H7 (cell line): Measurements from ENCODE around the gene UNC13C. TPM values are rescaled to one million over a fixed set of nuclear protein-coding genes. Genes with fewer than 3 reads are reported as not detected.

ENCODE experiments used
- DNase-seq: peaks from one replicate; pipeline ENCODE4 v3.0.0; 2012
- H3K27me3 ChIP-seq: 2 replicates; pipeline ENCODE4 v1.6.0; 2011; ENCODE audit warnings: mild to moderate bottlenecking, low read length; ENCODE audit not compliant: control insufficient read depth, insufficient read depth
- H3K36me3 ChIP-seq: replicated peaks from 2 replicates; pipeline ENCODE4 v1.5.1; 2011; ENCODE audit warnings: low read length; ENCODE audit not compliant: control insufficient read depth, insufficient read depth
- H3K4me3 ChIP-seq: 2 replicates; pipeline ENCODE4 v1.5.1; 2011; ENCODE audit warnings: low read depth, mild to moderate bottlenecking, control low read depth, low read length, moderate library complexity; ENCODE audit not compliant: insufficient read depth
- total RNA-seq: library from RNA; depleted of rRNA; stranded (reverse); fragments of >200 nt; shearing (Covaris generic); gene quantifications from 2 replicates; pipeline ENCODE4 v1.2.3, GENCODE V29; 2014; rRNA removed

Gene UNC13C
- total RNA-seq, 1 experiment from 2014 or later = 0.03 TPM

GRCh38 chr15:54644796-54645195 is 666.6 kb downstream of the UNC13C start:
- H3K36me3 ChIP-seq = no peaks in the 10 kb centered on the region
- DNase-seq = no peak
- no peaks in the 10 kb centered on the region for H3K27me3 ChIP-seq
- H3K4me3 ChIP-seq = no peak overlapping the region

- Histone ChIP-seq H3K36me3 (no peaks in the 10 kb centered on the region), H3K4me3 (no peak overlapping the region), H3K27me3 (no peaks in the 10 kb centered on the region)
- no peak for DNase-seq
Measured at GRCh38 chr15:54659646-54660045, 681.4 kb downstream of the UNC13C start.

GRCh38 chr15:54660356-54660755 is 682.1 kb downstream of the UNC13C start:
- Histone ChIP-seq H3K36me3 (no peaks in the 10 kb centered on the region), H3K27me3 (no peaks in the 10 kb centered on the region), H3K4me3 (no peak overlapping the region)
- no peak for DNase-seq

- H3K36me3 ChIP-seq = no peaks in the 10 kb centered on the region
- no peaks in the 10 kb centered on the region for H3K27me3 ChIP-seq
- DNase-seq = no peak
- no peak overlapping the region for H3K4me3 ChIP-seq
Measured at GRCh38 chr15:54675241-54675640, 697.0 kb downstream of the UNC13C start.

- H3K36me3 ChIP-seq = no peaks in the 10 kb centered on the region
- no peaks in the 10 kb centered on the region for H3K27me3 ChIP-seq
- DNase-seq = no peak
- no peak overlapping the region for H3K4me3 ChIP-seq
Measured at GRCh38 chr15:54681584-54681983, 703.3 kb downstream of the UNC13C start.

Other genes with a start within 250 kb of the UNC13C start
- 12.3 and 26.4 TPM in 2 replicates for gene WDR72, start 218.8 kb upstream of the UNC13C start, total RNA-seq